ENCODE results near the gene CHKA. TPM values are rescaled to one million over a fixed set of nuclear protein-coding genes. Genes with fewer than 3 reads are reported as not detected.

The CHKA gene
- total and polyA plus RNA-seq, 9 of the 15 experiments (the other 6 are each of a cell fraction or from before 2014, with no cell fraction given) = 3.6 to 37.0 (median 30.2) TPM

DNA sequence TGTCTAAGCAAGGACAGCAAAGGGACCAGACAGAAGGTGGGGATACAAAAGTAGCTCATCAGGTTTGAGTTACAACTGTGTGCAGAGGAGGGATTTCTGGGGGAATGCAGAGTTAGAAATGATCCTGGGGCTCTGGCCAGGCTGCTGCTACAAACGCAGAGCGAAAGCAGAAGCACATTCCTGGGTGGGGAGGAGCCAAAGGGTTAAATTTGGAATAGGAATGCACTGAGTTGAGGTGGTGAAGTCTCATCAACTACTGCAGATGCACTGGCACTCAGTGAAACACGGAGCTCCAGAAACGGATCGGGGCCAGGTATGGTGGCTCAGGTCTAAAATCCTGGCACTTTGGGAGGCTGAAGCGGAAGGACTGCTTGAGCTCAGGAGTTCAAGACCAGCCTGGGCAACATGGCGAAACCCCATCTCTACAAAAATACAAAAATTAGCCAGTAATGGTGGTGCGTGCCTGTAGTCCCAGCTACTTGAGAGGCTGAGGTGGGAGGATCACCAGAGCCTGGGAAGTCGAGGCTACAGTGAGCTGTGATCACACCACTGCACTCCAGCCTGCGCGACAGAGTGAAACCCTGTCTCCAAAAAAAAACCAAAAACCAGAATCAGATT lies 3.2 kb downstream of the CHKA start:
- BruUV-seq (replicated peaks) = no TSS peak
- Histone ChIP-seq H3K9ac (ENCODE audit: insufficient read depth in 1 of 2, low read depth in 2 of 2, low read length in 2 of 2) (peak overlapping the region; percentile 36 to 71; a peak in 1 of 4 replicates), H4K20me1 (replicated peaks; ENCODE audit: control insufficient read depth, insufficient read depth, low read length) (no peaks in the 10 kb centered on the region), H3K36me3 (ENCODE audit: control insufficient read depth, insufficient read depth, low read length) (peaks cover 37% of the 10 kb centered on the region), H3K27me3 (ENCODE audit: control insufficient read depth in 2 of 2, insufficient read depth in 2 of 2, low read length in 2 of 2) (no peaks in the 10 kb centered on the region), H3K4me3 (no peak overlapping the region), H3K4me2 (ENCODE audit: insufficient read depth, low read length) (peak overlapping the region; percentile 59), H2AFZ (ENCODE audit: low read depth, low read length) (no peak overlapping the region), H3K9me1 (ENCODE audit: control insufficient read depth, insufficient read depth, low read length) (no peaks in the 10 kb centered on the region), H3K4me1 (replicated peaks in 1 of 2; ENCODE audit: control insufficient read depth in 2 of 2, insufficient read depth in 2 of 2, low read length in 2 of 2) (peaks cover 23 to 38% of the 10 kb centered on the region in 2 experiments), H3K27ac (ENCODE audit: extremely low read depth, low read depth, low read length) (no peak overlapping the region), H3K79me2 (ENCODE audit: control insufficient read depth, insufficient read depth, low read length) (peaks cover 66% of the 10 kb centered on the region), H3K9me3 (replicated peaks; ENCODE audit: control insufficient read depth, insufficient read depth, low read depth, low read length) (no peaks in the 10 kb centered on the region)
- no peak for TF ChIP-seq ZNF445 (CRISPR knock-in tag; IDR thresholded peaks at IDR 0.05; ENCODE audit: low read depth)
- no peak for TF ChIP-seq BCL6 (CRISPR knock-in tag; IDR thresholded peaks at IDR 0.05)
- TF ChIP-seq MAFK (IDR thresholded peaks at IDR 0.05; ENCODE audit: low read length) = no peak
- TF ChIP-seq TEAD4 (IDR thresholded peaks at IDR 0.05; ENCODE audit: low read length) = 0 out of 2 replicates have a peak, but pooled peaks have one; percentile 36
- TF ChIP-seq TEAD4 (CRISPR knock-in tag; IDR thresholded peaks at IDR 0.05; ENCODE audit: borderline replicate concordance) = no peak
- TF ChIP-seq YY1 (IDR thresholded peaks at IDR 0.05; ENCODE audit: borderline replicate concordance in 1 of 3, control insufficient read depth in 1 of 3, extremely low read depth in 1 of 3, insufficient read depth in 3 of 3, insufficient read length in 1 of 3, insufficient replicate concordance in 2 of 3, low read depth in 1 of 3, low read length in 2 of 3) = peak in 1 of 3 experiments; percentile 6
- CTCF ChIA-PET (ENCODE audit: low intra/inter-chr PET ratio) = no interaction called here
- POLR2A ChIA-PET = interaction anchor here (0.6 to 4.7 kb wide), 14 partner anchors 11 to 121 kb away, joined by 3 to 31 read pairs (median 4); no protein-coding TSS in a partner anchor
- ATAC-seq (no peak), DNase-seq (ENCODE audit: extremely low read depth in 1 of 4, low spot score in 3 of 4) (peak in 1 of 4 experiments; percentile 27), FAIRE-seq (no peak)
- in situ Hi-C loops (cut with MboI) = no loop called here
- 72% methylated on average over 11 of the region's 11 CpGs for WGBS (ENCODE audit: insufficient coverage, low coverage, missing lambda C conversion rate)
- intact Hi-C loops (cut with micrococcal nuclease) = no loop called here
